Fibroblast of skin of left quadriceps (primary cell): ENCODE data around the gene KISS1R.
A peak's percentile ranks its signal among the peaks of the same experiment; 100 is the strongest.

ENCODE experiments used
- DNase-seq, 2 experiments: peaks; one replicate each; pipeline ENCODE4 v3.0.0-alpha.2; 2013; ENCODE audit warnings: low read depth in 2 of 2

The KISS1R gene

GRCh38 chr19:899336-900042 lies 17.6 kb upstream of the KISS1R start:
- DNase-seq: no peak

GRCh38 chr19:900043-900301 lies 17.2 kb upstream of the KISS1R start:
- DNase-seq: no peak

- DNase-seq: no peak
These were observed 16.6 kb upstream of the KISS1R start for GRCh38 chr19:900302-901111.

GRCh38 chr19:901216-902092 lies 15.7 kb upstream of the KISS1R start:
- DNase-seq: no peak

GRCh38 chr19:902093-902370 lies 15.1 kb upstream of the KISS1R start:
- no peak for DNase-seq

- DNase-seq: no peak
These were observed 14.5 kb upstream of the KISS1R start for GRCh38 chr19:902446-903226.

GRCh38 chr19:903266-903797 lies 13.8 kb upstream of the KISS1R start:
- no peak for DNase-seq

- DNase-seq: no peak
These were observed 12.6 kb upstream of the KISS1R start for GRCh38 chr19:904545-904944.

GRCh38 chr19:906480-906879 lies 10.7 kb upstream of the KISS1R start:
- no peak for DNase-seq

GRCh38 chr19:907183-907853 lies 9.8 kb upstream of the KISS1R start:
- no peak for DNase-seq

- no peak for DNase-seq
These were observed 5.7 kb upstream of the KISS1R start for GRCh38 chr19:911197-912033.

- no peak for DNase-seq
These were observed 4.7 kb upstream of the KISS1R start for GRCh38 chr19:912181-913079.

GRCh38 chr19:913080-913748 lies 3.9 kb upstream of the KISS1R start, which contains the start of gene R3HDM4:
TSS of gene R3HDM4 (minus strand) at chr19:913219. CDS start at chr19:913157, 62 bp downstream.
- peak in 1 of 2 experiments; percentile 28 for DNase-seq

- DNase-seq: no peak
These were observed 349 bp upstream of the KISS1R start for GRCh38 chr19:916645-917322.

- no peak for DNase-seq
These were observed 962 bp downstream of the KISS1R start for GRCh38 chr19:918152-918437.

GRCh38 chr19:918481-919198 lies 1.5 kb downstream of the KISS1R start:
- DNase-seq: no peak
